Measurements from ENCODE around the gene DSCAM. TPM values are rescaled to one million over a fixed set of nuclear protein-coding genes. Genes with fewer than 3 reads are reported as not detected.
A peak's percentile ranks its signal among the peaks of the same experiment; 100 is the strongest.

DSCAM gene
- total and polyA plus RNA-seq, 12 donors = under 0.01 to 0.11 (median 0.07) TPM; not detected in 5

DNA sequence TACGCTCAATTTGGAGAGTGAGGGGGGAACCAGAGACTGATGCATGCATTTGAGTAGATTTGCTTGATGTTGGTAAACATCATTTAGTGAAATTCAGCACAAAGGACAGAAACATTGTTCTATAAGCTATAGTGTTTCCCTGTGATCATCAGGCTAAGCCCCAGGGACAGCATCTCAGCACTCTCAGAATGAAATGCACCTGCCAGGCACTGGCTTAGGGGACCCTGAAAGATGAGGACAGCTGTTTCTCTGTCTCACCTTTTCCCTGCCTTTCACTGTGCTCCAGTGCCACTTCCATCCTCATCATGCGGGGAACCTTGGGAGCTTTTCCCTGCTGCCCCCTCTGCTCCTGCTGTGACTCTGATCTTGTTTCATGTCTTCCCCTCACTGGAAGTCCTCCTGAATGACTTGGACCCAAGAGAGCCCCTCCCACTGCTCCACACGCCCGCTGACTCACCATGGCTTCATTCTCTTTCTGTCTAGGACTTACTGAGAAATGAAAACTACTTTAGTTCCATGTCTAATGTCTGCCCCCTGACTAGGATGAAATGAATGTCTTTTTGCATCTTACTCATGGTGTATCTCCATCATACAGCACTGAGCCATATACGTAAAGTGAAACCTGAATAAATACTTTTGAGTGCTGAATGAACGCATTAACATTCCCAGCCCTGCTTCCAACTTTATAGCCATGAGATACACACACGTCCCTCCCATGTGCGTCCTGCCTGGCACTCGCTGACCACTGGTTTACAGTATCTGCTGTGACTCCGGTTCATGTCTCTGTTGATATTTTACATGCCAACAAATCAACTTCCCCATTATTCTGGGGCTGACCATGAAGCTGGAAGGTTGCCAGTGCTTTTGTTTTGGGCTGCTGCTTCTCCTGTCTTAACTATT lies 797.7 kb downstream of the DSCAM start:
- Histone ChIP-seq H3K4me3 (no peak overlapping the region), H3K27ac (peak overlapping the region in 1 of 5 donors; percentile 74), H3K36me3 (replicated peaks in 1 of 2) (no peaks in the 10 kb centered on the region), H3K4me1 (replicated peaks in 1 of 2) (peaks cover 0 to 22% of the 10 kb centered on the region in 2 donors), H3K27me3 (no peaks in the 10 kb centered on the region), H3K9me3 (replicated peaks in 1 of 3) (no peaks in the 10 kb centered on the region)
- no peak for TF ChIP-seq POLR2A (IDR thresholded peaks at IDR 0.05)
- TF ChIP-seq, protein P1, sequence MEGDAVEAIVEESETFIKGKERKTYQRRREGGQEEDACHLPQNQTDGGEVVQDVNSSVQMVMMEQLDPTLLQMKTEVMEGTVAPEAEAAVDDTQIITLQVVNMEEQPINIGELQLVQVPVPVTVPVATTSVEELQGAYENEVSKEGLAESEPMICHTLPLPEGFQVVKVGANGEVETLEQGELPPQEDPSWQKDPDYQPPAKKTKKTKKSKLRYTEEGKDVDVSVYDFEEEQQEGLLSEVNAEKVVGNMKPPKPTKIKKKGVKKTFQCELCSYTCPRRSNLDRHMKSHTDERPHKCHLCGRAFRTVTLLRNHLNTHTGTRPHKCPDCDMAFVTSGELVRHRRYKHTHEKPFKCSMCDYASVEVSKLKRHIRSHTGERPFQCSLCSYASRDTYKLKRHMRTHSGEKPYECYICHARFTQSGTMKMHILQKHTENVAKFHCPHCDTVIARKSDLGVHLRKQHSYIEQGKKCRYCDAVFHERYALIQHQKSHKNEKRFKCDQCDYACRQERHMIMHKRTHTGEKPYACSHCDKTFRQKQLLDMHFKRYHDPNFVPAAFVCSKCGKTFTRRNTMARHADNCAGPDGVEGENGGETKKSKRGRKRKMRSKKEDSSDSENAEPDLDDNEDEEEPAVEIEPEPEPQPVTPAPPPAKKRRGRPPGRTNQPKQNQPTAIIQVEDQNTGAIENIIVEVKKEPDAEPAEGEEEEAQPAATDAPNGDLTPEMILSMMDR (IDR thresholded peaks at IDR 0.05) = no peak
- DNase-seq = peak in 5 of 7 donors; percentile 19 to 65 (median 43)
- WGBS, 4 donors = 43 to 59% (median 50%) methylated on average over 10 of the region's 10 CpGs
- intact Hi-C loops (cut with DNase I) = no loop called here

DNA sequence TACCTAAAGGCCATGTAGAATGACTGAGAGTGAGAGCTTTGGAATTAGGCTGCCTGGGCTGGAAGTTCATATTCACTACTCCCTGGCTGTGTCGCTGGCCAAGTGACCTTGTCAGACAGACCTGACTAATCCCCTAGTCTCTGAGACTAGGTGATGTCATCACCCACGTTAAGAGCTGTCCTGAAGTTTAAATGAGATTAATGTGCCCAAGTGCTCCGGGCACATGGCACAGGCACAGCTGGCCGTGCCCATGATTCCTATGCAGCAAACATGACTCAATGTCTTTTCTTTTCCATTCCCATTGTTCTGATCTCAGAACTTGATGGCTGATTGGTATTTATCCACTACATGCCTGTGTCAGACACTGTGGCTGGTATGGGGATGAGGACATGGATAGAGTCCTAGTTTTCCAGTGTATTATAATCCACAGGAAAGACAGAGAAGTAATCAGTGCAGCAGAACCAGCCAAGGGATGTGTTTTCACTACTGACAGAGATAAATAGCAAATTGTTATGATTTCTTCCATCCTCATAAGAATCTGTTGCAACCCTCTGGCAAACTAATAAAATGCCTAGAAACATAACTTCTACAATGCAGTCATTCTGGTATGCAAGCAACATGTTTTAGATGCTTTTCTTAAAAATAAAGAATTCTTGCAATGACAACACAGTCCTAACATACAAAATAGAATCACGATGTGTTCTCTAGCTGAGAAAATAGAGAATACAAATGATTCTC lies 798.8 kb downstream of the DSCAM start:
- intact Hi-C loops (cut with DNase I) = no loop called here
- no peaks in the 10 kb centered on the region for H3K36me3 ChIP-seq (replicated peaks in 1 of 2)
- no peak for TF ChIP-seq POLR2A (IDR thresholded peaks at IDR 0.05)
- TF ChIP-seq, protein P1 (IDR thresholded peaks at IDR 0.05) = no peak
- DNase-seq = peak; percentile 76 to 91 (median 85)
- no peaks in the 10 kb centered on the region for H3K9me3 ChIP-seq (replicated peaks in 1 of 3)
- peaks cover 0 to 22% of the 10 kb centered on the region in 2 donors for H3K4me1 ChIP-seq (replicated peaks in 1 of 2)
- 21 to 37% (median 29%) methylated on average over 5 of the region's 5 CpGs for WGBS, 4 donors
- H3K4me3 ChIP-seq = no peak overlapping the region
- H3K27me3 ChIP-seq = no peaks in the 10 kb centered on the region
- H3K27ac ChIP-seq = peak overlapping the region in 4 of 5 donors; percentile 26 to 74 (median 56)

DNA sequence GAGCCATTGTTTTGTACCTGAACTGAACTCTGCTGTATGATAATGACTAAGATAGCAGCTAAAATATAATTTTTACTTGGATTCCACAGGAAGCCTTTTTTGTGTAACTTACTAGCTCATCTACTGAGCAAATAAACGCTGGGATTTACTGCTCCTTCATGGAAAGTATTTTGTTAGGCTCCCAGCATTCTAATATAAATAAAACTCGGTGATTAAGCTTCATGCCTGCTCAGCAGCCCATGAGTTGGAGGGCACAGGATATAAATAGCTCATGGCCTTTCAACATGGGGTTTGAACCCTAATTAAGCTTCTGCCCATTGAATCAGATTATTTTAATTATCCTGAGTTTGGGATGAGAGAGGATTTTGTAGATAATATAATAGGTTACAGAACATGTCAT lies 799.7 kb downstream of the DSCAM start:
- peaks cover 0 to 22% of the 10 kb centered on the region in 2 donors for H3K4me1 ChIP-seq (replicated peaks in 1 of 2)
- H3K9me3 ChIP-seq (replicated peaks in 1 of 3) = no peaks in the 10 kb centered on the region
- no peak overlapping the region for H3K4me3 ChIP-seq
- WGBS, 4 donors = 34 to 56% (median 45%) methylated on average over 2 of the region's 2 CpGs
- TF ChIP-seq, protein P1 (IDR thresholded peaks at IDR 0.05) = no peak
- no peak for TF ChIP-seq POLR2A (IDR thresholded peaks at IDR 0.05)
- intact Hi-C loops (cut with DNase I) = no loop called here
- H3K27me3 ChIP-seq = no peaks in the 10 kb centered on the region
- DNase-seq = no peak
- H3K27ac ChIP-seq = peak overlapping the region in 3 of 5 donors; percentile 39 to 74 (median 72)
- H3K36me3 ChIP-seq (replicated peaks in 1 of 2) = no peaks in the 10 kb centered on the region

DNA sequence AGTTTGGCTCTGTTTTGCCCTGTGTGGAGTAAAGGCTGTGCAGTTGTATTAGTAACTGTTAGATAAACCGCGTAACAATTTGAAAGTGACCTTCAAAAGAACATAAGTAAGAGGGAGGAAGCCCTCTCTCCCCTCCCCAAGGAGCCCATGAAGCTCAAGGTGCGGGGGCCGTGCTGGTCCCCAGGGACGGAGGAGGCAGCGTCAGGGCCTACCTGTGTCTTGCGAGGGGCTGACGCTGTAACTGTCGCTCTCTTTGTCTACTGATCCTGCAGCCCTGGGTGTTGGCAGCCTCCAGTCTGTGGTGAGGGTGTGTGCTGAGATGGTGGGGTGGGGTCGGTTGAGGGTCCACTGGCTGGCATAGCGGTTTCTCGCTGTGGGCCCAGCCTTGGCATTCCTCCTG lies 803.1 kb downstream of the DSCAM start:
- no peak for DNase-seq
- TF ChIP-seq, protein P1 (IDR thresholded peaks at IDR 0.05) = no peak
- TF ChIP-seq POLR2A (IDR thresholded peaks at IDR 0.05) = no peak
- WGBS, 4 donors = 96 to 100% (median 97%) methylated on average over 3 to 12 of the region's 12 CpGs
- Histone ChIP-seq H3K36me3 (replicated peaks in 1 of 2) (no peaks in the 10 kb centered on the region), H3K27ac (no peak overlapping the region), H3K9me3 (replicated peaks in 1 of 3) (no peaks in the 10 kb centered on the region), H3K4me1 (replicated peaks in 1 of 2) (peaks cover 0 to 13% of the 10 kb centered on the region in 2 donors), H3K27me3 (no peaks in the 10 kb centered on the region), H3K4me3 (no peak overlapping the region)
- intact Hi-C loops (cut with DNase I) = no loop called here
